Medulla oblongata (tissue), 1 donor: ENCODE results near the gene THBS1.

Source experiments
- DNase-seq: peaks from one replicate; pipeline ENCODE4 v3.0.0-alpha.2; 2015; ENCODE audit errors: extremely low spot score

Gene THBS1

GRCh38 chr15:39602143-39602542 lies 21.3 kb downstream of the THBS1 start:
- no peak for DNase-seq

DNA sequence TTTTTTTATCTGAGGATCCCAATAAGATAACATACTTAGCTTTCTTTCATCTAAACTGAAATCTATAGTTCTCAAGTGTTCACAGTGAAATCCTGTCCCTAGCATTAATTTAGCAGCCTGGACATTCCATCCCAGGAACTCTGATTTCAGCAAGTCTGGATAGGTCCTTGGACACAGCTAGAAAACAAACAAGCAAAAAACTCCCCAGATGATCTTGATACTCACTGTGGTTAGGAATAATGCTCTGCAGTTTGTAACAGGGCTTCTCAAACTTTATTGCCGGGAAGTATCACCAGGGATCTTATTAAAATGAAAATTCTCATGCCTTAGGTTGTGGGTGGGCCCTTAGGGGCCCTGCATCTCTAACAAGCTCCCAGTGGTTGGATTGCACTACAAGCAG lies 24.3 kb downstream of the THBS1 start:
- DNase-seq = no peak

- DNase-seq = no peak
Measured at GRCh38 chr15:39608185-39609139, 27.6 kb downstream of the THBS1 start.

DNA sequence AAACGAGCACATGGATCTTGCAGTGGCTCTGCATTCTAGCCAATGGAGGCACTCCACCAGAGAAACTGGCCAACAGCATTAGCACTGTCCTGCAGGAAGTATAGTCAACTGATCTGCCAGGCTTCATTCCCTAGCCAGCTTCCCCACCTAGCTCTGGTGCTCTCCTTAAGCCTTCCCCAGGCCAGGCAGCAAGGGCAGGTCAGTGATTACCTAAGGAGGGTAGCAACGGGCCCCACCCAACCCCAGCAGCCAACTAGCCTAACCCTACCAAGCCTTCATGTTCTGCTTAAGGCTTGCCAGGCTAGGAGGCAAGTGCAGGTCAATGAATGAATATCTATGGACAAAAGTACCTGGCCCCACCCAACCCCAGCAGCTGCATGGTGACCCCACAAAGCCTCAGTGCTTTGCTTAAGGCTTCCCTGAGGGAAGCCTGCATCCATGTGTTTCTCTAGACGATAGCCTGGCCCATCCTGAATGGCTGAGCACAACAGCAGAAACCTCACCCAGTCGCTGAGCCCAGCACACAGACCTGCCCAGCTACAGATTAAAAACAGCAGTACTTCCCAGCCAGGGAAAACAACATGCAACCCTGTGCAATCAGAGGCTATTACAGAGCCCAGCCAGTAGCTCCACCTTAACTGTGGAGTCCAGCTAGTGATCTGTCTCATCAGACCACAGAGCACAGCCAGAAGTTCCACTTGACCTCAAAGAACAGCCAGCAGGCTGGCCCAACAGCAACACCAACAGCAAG lies 28.5 kb downstream of the THBS1 start:
- no peak for DNase-seq

- no peak for DNase-seq
Measured at GRCh38 chr15:39610665-39611064, 29.8 kb downstream of the THBS1 start.

- DNase-seq = no peak
Measured at GRCh38 chr15:39613271-39613670, 32.4 kb downstream of the THBS1 start.

DNA sequence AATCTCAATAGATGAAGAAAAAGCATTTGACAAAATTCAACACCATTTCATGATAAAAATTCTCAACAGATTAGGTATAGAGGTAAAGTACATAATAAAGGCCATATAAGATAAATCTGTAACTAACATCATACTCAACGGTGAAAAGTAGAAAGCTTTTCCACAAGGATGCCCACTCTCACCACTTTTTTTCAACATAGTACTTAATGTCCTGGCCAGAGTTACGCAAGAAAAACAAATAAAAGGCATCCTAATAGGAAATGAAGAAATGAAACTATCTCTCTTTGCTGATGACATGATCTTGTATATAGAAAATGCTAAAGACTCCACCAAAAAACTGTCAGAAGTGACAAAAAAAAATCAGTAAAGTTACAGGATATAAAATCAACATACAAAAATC lies 33.0 kb downstream of the THBS1 start:
- DNase-seq = no peak

- no peak for DNase-seq
Measured at GRCh38 chr15:39616731-39617455, 36.0 kb downstream of the THBS1 start.

DNA sequence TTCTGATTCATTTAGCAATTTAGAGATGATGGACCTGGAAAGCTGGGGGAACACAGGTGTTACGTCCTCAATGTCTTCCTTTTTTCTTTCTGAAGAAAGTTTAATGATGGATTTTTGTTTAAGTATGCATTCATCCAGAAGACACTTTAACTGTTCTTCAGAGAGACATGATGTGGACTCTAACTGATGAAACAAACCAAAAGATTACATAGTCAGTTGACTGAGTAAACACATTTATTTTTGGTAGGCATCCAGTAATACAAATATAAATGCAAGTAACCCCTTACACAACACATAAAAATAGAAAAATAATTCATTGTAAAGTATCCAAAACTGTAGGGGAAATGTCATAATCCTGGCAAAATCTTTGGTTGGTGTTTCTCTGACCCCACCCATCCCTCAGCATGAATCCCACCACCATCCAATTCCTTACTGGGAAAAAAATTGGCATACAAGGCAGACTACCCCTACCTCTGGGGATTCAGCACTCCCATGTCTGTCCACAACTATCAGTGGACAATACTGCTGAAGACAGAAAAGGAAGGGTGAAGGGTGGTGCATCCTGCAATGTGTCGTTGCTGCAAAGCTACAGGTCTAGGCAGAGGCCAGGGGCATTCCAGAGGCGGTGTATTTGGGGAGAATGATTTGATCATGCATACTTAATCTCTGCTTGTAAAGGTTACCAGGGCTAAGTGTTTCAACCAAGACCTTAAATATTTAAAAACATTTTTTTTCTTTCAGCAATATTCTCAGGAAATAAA lies 37.4 kb downstream of the THBS1 start:
- DNase-seq = no peak

- no peak for DNase-seq
Measured at GRCh38 chr15:39621210-39621609, 40.3 kb downstream of the THBS1 start.

DNA sequence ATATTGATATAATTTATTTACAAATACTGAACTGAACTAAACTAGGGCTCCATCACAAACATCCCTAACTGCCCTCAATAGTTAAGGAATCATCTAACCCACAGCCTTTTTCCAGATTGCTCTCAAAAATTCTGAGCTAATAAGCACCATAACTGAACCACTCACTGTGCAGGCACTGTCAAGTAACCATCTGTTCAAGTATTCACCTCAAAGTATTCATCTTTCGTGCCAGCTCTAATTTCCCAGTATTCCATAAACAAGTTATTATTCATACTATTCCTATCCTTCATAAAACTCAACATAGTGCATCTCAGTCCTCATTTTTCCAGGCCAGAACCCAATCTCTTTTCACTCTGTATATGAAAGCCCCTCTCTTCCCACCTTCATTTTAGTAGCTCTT lies 41.1 kb downstream of the THBS1 start:
- no peak for DNase-seq

- DNase-seq = no peak
Measured at GRCh38 chr15:39622660-39623516, 42.0 kb downstream of the THBS1 start.

- DNase-seq = no peak
Measured at GRCh38 chr15:39623529-39623931, 42.7 kb downstream of the THBS1 start.

- DNase-seq = peak; percentile 8
Measured at GRCh38 chr15:39624806-39625205, 43.9 kb downstream of the THBS1 start.

DNA sequence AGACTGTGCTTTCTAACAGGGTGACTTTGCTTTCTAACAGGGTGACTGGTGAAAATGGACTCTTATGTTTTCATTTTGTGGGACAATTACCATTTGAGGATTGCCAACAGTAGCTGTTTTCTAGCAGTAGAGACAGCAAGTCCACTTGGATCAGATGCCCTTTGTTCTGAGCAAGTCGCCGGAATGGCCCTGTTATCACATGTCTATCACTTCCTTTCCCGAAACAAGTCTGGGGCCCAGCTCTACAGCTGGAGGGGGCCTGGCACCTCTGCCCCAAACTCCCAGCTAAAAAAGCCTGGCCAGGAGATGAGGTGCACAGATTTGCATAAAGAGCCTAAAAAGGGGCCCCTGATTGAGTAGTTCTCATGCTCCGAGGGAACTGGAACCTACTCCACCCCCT lies 44.6 kb downstream of the THBS1 start:
- DNase-seq = peak; percentile 3

DNA sequence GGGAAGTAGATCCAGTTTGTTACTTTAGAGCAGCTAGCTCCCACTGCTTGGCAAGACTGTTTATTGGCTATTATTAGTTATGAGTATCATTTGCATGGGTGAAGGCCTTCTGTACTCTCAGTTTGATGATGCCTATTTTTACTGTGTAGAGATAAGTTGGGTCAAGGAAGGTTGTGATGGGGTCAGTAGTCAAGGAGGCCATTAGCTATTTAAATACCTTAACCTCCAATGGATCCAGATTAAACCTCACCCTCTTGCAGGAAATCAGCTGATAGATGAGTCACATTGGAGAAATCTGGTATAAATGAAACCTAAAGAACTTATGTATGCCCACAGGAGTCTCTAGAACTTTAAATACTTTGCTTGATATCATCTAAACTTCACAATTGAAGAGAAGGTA lies 45.0 kb downstream of the THBS1 start:
- DNase-seq = no peak

DNA sequence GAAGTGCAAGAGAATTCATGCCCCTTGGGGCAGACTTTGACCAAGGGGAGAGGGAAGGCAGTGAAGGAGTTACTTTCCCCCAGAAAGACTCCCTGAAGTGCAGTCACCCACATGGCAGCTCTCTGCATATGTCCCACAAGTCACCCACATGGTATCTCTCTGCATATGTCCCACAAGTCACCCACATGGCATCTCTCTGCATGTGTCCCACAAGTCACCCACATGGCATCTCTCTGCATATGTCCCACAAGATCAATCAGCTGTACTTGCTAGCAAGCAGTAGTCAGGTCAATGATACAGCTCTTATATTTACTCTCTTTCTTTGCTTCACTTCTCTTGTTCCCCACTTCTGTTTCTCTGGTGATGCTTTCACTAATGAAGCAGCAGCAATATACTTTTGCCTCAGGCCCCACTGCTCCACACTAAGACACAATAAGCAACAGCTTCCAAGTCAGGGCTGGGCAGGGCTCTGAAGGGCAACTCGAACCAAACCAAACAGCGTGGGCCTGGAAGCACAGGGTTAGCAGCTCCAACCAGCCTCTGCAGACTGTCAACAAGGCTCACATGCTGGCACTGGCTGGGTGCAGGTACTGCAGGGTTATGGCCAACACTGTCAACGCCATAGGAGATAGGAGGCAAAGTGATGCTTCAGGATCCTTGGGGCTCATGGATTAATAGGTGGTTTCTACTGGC lies 46.7 kb downstream of the THBS1 start:
- DNase-seq = no peak

- DNase-seq = no peak
Measured at GRCh38 chr15:39628144-39628508, 47.2 kb downstream of the THBS1 start.

DNA sequence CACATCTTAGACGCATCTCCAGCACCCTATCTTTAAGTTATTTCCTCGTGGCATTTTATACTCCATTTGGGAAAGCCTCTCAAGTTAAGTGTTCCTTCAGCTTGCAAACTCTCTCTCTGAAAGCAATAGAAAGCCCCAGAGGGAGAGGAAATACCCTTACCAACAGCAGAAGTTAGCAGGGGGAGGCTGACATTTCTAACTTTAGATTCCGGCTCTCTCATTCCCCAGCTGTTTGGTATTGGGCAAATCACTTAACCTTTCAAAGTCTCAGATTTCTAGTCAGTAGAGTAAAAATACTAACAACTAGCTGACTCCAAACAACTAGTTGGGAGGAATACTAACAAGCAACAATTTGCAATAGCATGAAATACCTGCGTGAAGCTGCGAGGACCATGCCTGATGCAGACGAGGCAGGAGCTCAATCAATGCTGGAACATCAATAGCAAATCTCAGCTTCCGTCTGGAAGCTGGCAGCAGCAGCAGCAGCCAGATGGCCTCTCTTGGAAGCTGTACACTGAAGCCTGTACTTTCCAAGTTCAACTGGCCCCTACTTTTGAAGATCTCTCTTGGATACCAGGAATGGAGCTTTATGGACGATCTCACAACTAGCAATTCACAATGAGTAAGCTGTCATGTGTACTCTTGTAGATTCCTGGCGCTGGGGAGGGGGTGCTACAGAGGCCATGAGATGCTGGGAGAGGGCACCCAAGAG lies 47.8 kb downstream of the THBS1 start:
- DNase-seq = no peak
